DND-41 (cell line): Measurements from ENCODE around the gene GRXCR2.

Source experiments
- CTCF ChIP-seq: IDR thresholded peaks from 2 replicates; pipeline ENCODE4 v1.5.1; 2012; ENCODE audit warnings: borderline replicate concordance, low read length, moderate library complexity, mild to moderate bottlenecking; ENCODE audit not compliant: poor library complexity, severe bottlenecking; ENCODE audit errors: extremely low read depth
- EZH2 ChIP-seq: IDR thresholded peaks from 3 replicates; pipeline ENCODE4 v1.6.1; 2012; ENCODE audit warnings: borderline replicate concordance, low read depth, mild to moderate bottlenecking, moderate library complexity, low read length, inconsistent platforms; ENCODE audit not compliant: severe bottlenecking

GRCh38 chr5:145840458-145841132, 32.2 kb downstream of the GRXCR2 start:
- TF ChIP-seq CTCF: no peak
- TF ChIP-seq EZH2: no peak
